UCSD-AML1 (cell line): ENCODE results near the gene CHST15.

Source experiments
- DNase-seq: peaks from one replicate; lab custom pipeline; 2025; ENCODE audit not compliant: unreplicated experiment; lab: John Stamatoyannopoulos, UW

The CHST15 gene

GRCh38 chr10:124092860-124093773 is at the start of gene CHST15:
CHST15 (minus strand) TSS chr10:124093598; CDS start chr10:124046212, 47,386 bp downstream.
- DNase-seq = no peak

- DNase-seq = no peak
Measured at GRCh38 chr10:124142960-124143359, 49.6 kb upstream of the CHST15 start.

GRCh38 chr10:124142006-124142739 is 48.8 kb upstream of the CHST15 start:
- no peak for DNase-seq

- no peak for DNase-seq
Measured at GRCh38 chr10:124138883-124139348, 45.5 kb upstream of the CHST15 start.

GRCh38 chr10:124138195-124138882 is 44.9 kb upstream of the CHST15 start:
- DNase-seq = no peak

GRCh38 chr10:124134251-124134893 is 41.0 kb upstream of the CHST15 start:
- DNase-seq = no peak

GRCh38 chr10:124132876-124133275 is 39.5 kb upstream of the CHST15 start:
- no peak for DNase-seq

GRCh38 chr10:124132306-124132705 is 38.9 kb upstream of the CHST15 start:
- DNase-seq = no peak

- DNase-seq = no peak
Measured at GRCh38 chr10:124131172-124131571, 37.8 kb upstream of the CHST15 start.

GRCh38 chr10:124130198-124130900 is 37.0 kb upstream of the CHST15 start:
- DNase-seq = no peak

- DNase-seq = no peak
Measured at GRCh38 chr10:124129471-124129870, 36.1 kb upstream of the CHST15 start.

- no peak for DNase-seq
Measured at GRCh38 chr10:124128811-124129145, 35.4 kb upstream of the CHST15 start.

GRCh38 chr10:124127965-124128810 is 34.8 kb upstream of the CHST15 start:
- no peak for DNase-seq

GRCh38 chr10:124127563-124127962 is 34.2 kb upstream of the CHST15 start:
- no peak for DNase-seq

GRCh38 chr10:124126983-124127385 is 33.6 kb upstream of the CHST15 start:
- DNase-seq = no peak

GRCh38 chr10:124126145-124126982 is 33.0 kb upstream of the CHST15 start:
- DNase-seq = no peak

GRCh38 chr10:124125305-124126116 is 32.1 kb upstream of the CHST15 start:
- DNase-seq = no peak

GRCh38 chr10:124124769-124125161 is 31.4 kb upstream of the CHST15 start:
- DNase-seq = no peak
